GM18499 (cell line): ENCODE results near the gene PPP1R12B.
"Not testable (repeated sequence)": the region's sequence is repeated elsewhere in the genome, so short reads cannot be mapped to it uniquely, and the experiment has no call there.

Source experiments
- ATAC-seq: cut with Tn5 transposase; IDR thresholded peaks from one replicate; pipeline ENCODE4 v1.9.1; 2021; ENCODE audit warnings: moderate number of reproducible peaks; ENCODE audit not compliant: insufficient read depth, unreplicated experiment

The PPP1R12B gene

GRCh38 chr1:202518180-202518579, 169.7 kb downstream of the PPP1R12B start:
- ATAC-seq, result not testable (repeated sequence)

- ATAC-seq, result not testable (repeated sequence)
Measured at GRCh38 chr1:202518905-202519304, 170.4 kb downstream of the PPP1R12B start.

GRCh38 chr1:202520129-202520856, 171.8 kb downstream of the PPP1R12B start:
- ATAC-seq, result not testable (repeated sequence)

GRCh38 chr1:202520857-202521216, 172.3 kb downstream of the PPP1R12B start:
- ATAC-seq, result not testable (repeated sequence)

- ATAC-seq, result not testable (repeated sequence)
Measured at GRCh38 chr1:202521484-202521883, 173.0 kb downstream of the PPP1R12B start.

- ATAC-seq, result no peak
Measured at GRCh38 chr1:202521886-202522285, 173.4 kb downstream of the PPP1R12B start.

GRCh38 chr1:202526056-202526455, 177.6 kb downstream of the PPP1R12B start:
- ATAC-seq, result not testable (repeated sequence)

GRCh38 chr1:202528096-202528722, 179.7 kb downstream of the PPP1R12B start:
- not testable (repeated sequence) for ATAC-seq

GRCh38 chr1:202530686-202531085, 182.2 kb downstream of the PPP1R12B start:
- not testable (repeated sequence) for ATAC-seq

GRCh38 chr1:202531472-202531811, 182.9 kb downstream of the PPP1R12B start:
- no peak for ATAC-seq

- ATAC-seq, result not testable (repeated sequence)
Measured at GRCh38 chr1:202531812-202532616, 183.5 kb downstream of the PPP1R12B start.

- ATAC-seq, result not testable (repeated sequence)
Measured at GRCh38 chr1:202539166-202539574, 190.7 kb downstream of the PPP1R12B start.

- ATAC-seq, result not testable (repeated sequence)
Measured at GRCh38 chr1:202539583-202539982, 191.1 kb downstream of the PPP1R12B start.

- ATAC-seq, result no peak
Measured at GRCh38 chr1:202540014-202540413, 191.5 kb downstream of the PPP1R12B start.

- ATAC-seq, result no peak
Measured at GRCh38 chr1:202540448-202540847, 191.9 kb downstream of the PPP1R12B start.

- ATAC-seq, result not testable (repeated sequence)
Measured at GRCh38 chr1:202540858-202541257, 192.4 kb downstream of the PPP1R12B start.

- not testable (repeated sequence) for ATAC-seq
Measured at GRCh38 chr1:202542415-202542814, 193.9 kb downstream of the PPP1R12B start.

GRCh38 chr1:202543537-202543936, 195.0 kb downstream of the PPP1R12B start:
- ATAC-seq, result not testable (repeated sequence)

- ATAC-seq, result not testable (repeated sequence)
Measured at GRCh38 chr1:202544766-202545449, 196.4 kb downstream of the PPP1R12B start.

GRCh38 chr1:202545647-202546303, 197.3 kb downstream of the PPP1R12B start:
- not testable (repeated sequence) for ATAC-seq
